Heart left ventricle (tissue), 16 donors: Measurements from ENCODE around the gene C16orf46. TPM values are rescaled to one million over a fixed set of nuclear protein-coding genes. Genes with fewer than 3 reads are reported as not detected.

Experiments used
- ATAC-seq, 4 donors: fragments of 200-7000 bp; cut with Tn5 transposase; one replicate each; pipeline ENCODE4 v1.9.1; 2020 to 2022; ENCODE audit warnings: moderate library complexity in 4 of 4, mild to moderate bottlenecking in 3 of 4, moderate number of reproducible peaks in 1 of 4
- DNase-seq, 5 donors: peaks; one replicate each; pipeline ENCODE4 v3.0.0-alpha.2; 2020
- H3K27ac ChIP-seq, 12 donors: fragments of 200-600 bp; sonication (generic) in 4 of 12; one replicate each; pipeline versions ENCODE4 v1.5.0 to v1.8.0; 2016 to 2022; ENCODE audit warnings: mild to moderate bottlenecking in 2 of 12
- H3K27me3 ChIP-seq, 9 donors: fragments of 200-600 bp; sonication (generic) in 2 of 9; one replicate each; pipeline versions ENCODE4 v1.5.1 to v1.8.0; 2016 to 2022; ENCODE audit warnings: mild to moderate bottlenecking in 3 of 9
- H3K36me3 ChIP-seq, 9 donors: fragments of 200-600 bp; sonication (generic) in 2 of 9; one replicate each; pipeline versions ENCODE4 v1.5.0 to v1.8.0; 2018 to 2022; ENCODE audit warnings: mild to moderate bottlenecking in 2 of 9
- H3K4me1 ChIP-seq, 12 donors: fragments of 200-600 bp; sonication (generic) in 4 of 12; one replicate each; pipeline versions ENCODE4 v1.5.0 to v1.8.0; 2016 to 2022; ENCODE audit warnings: mild to moderate bottlenecking in 3 of 12
- H3K4me3 ChIP-seq, 12 donors: fragments of 200-600 bp; sonication (generic) in 4 of 12; one replicate each; pipeline versions ENCODE4 v1.5.0 to v1.8.0; 2017 to 2022; ENCODE audit warnings: mild to moderate bottlenecking in 9 of 12, moderate library complexity in 4 of 12
- H3K9me3 ChIP-seq, 12 donors: fragments of 200-600 bp; sonication (generic) in 4 of 12; one replicate each; pipeline versions ENCODE4 v1.5.0 to v1.8.0; 2016 to 2022; ENCODE audit warnings: mild to moderate bottlenecking in 1 of 12
- POLR2A ChIP-seq, 2 donors: fragments of 450-650 bp; IDR thresholded peaks; one replicate each; pipeline ENCODE4 v1.6.1; 2017; ENCODE audit warnings: antibody characterized with exemption in 2 of 2, mild to moderate bottlenecking in 2 of 2, moderate library complexity in 2 of 2
- WGBS, 4 donors: extraction: QIAGEN DNeasy Blood & Tissue Kit in 2 of 4; methylation state at CpG; one replicate each; pipeline versions ENCODE4 v1.1.5 to v1.1.7; 2013 to 2018; 5-methylcytosine and 5-hydroxymethylcytosine counted together
- intact Hi-C, 10 donors: fragments of 100-400 bp; cut with DNase I; formaldehyde crosslinking; loops; one replicate each; pipeline versions ENCODE4 v1.11.1 to v1.14.2; 2022
- polyA plus RNA-seq, 2 donors: library from polyadenylated mRNA; stranded (reverse); fragments of 200-250 nt; gene quantifications; one replicate each; pipeline ENCODE4 v1.2.3, GENCODE V29; 2013
- total RNA-seq, 9 donors: library from RNA; depleted of rRNA in 2 of 9; stranded (reverse); fragments of >200 nt in 2 of 9; fragmentation: NEBNext Ultra II Directional in 3 of 9; extraction: Animal tissue kit (Norgen Biotek cat#: 25700) in 3 of 9; gene quantifications; one replicate each; pipeline versions ENCODE4 v1.1.0 to v1.2.4, GENCODE V29; 2016 to 2023
- TF ChIP-seq, protein P1 (sequence below), 12 donors: fragments of 200-600 bp; sonication (generic) in 4 of 12; IDR thresholded peaks; one replicate each; pipeline versions ENCODE4 v1.5.0 to v1.8.0; 2018 to 2022; ENCODE audit warnings: antibody characterized with exemption in 12 of 12, mild to moderate bottlenecking in 5 of 12
- donor health status: ischemic (EF 13 %, LVEDD 7.1; RV severe dilation, severe dysfunction).
- donor health status: healthy with polysubstance abuse.
- donor health status: DM: no; HTN: yes; CAD: no.
- donor health status: DM: no; HTN: no; CAD: no.
- donor health status: ischemic (EF 25% LVEDD 6.9; RV normal size, moderate dysfunction).
- donor health status: ischemic (EF 25% LVEDD 5.7; RV mildly dilated, moderate dysfunction).
- donor health status: healthy.
- donor health status: DM: yes; HTN: yes; CAD: no.
- donor health status: ischemic (EF 35%, LVEDD 5.7; RV mildly dilated, moderate dysfunction).
- donor health status: nonischemic (EF 11% LVEDD 7.7; RV severe dilation, severe dysfunction).
- donor health status: DM: yes; HTN: yes; CAD: no.
- donor health status: PGD.
- donor health status: ischemic (EF 29% LVEDD 5.4; RV normal size, mild dysfunction).
- donor health status: nonischemic (EF 23%, LVEDD 6.1; RV moderate dilation, normal function).

The C16orf46 gene
- total and polyA plus RNA-seq, 11 donors: 0.34 to 1.7 (median 0.84) TPM; not detected in 3

DNA sequence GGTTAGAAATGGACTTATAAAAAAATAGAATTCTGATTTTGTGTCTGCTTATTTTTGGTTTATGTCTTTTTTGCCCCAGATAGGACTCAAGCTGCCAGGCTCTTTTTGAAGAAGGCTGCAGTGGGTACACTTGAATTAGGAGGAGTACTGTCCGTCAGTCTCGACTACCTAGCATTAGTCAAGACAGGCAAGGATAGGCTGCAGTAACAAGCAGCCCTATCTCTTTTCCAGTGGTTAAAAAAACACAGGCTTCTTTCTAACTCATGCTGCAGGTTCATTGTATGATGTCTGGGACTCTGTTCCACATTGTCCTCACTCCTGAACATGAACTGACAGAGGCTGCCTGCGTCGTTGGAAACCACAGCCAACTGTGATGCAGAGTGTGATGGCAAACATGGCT lies 8.0 kb downstream of the C16orf46 start:
- Histone ChIP-seq H3K36me3 (no peaks in the 10 kb centered on the region), H3K4me3 (no peak overlapping the region), H3K27me3 (no peaks in the 10 kb centered on the region), H3K27ac (no peak overlapping the region), H3K4me1 (peaks cover 0 to 8% (median 0%) of the 10 kb centered on the region in 12 donors), H3K9me3 (no peaks in the 10 kb centered on the region)
- intact Hi-C loops: no loop called here
- DNase-seq: no peak
- ATAC-seq: no peak
- no peak for TF ChIP-seq POLR2A (IDR thresholded peaks at IDR 0.05)
- TF ChIP-seq, protein P1, sequence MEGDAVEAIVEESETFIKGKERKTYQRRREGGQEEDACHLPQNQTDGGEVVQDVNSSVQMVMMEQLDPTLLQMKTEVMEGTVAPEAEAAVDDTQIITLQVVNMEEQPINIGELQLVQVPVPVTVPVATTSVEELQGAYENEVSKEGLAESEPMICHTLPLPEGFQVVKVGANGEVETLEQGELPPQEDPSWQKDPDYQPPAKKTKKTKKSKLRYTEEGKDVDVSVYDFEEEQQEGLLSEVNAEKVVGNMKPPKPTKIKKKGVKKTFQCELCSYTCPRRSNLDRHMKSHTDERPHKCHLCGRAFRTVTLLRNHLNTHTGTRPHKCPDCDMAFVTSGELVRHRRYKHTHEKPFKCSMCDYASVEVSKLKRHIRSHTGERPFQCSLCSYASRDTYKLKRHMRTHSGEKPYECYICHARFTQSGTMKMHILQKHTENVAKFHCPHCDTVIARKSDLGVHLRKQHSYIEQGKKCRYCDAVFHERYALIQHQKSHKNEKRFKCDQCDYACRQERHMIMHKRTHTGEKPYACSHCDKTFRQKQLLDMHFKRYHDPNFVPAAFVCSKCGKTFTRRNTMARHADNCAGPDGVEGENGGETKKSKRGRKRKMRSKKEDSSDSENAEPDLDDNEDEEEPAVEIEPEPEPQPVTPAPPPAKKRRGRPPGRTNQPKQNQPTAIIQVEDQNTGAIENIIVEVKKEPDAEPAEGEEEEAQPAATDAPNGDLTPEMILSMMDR (IDR thresholded peaks at IDR 0.05): no peak
- 93 to 98% (median 96%) methylated on average over 4 of the region's 4 CpGs for WGBS, 4 donors

DNA sequence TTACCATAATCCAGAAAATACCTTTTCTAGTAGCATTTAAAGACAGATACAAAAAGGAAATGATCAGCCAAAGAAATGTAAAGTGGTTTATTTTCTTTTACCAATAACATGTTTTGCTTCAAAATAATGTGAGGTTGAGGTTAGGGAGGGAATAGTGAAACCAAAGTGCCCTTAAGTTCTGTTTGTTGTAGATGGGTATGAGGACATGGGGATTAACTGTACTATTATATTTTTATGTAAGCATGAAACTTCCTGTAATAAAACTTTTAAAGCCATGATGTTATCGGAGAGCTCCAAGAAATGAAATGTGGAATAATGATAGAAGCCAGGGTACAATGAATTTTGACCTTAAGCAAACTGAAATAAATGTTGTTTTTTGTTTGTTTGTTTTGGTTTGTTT lies 9.9 kb downstream of the C16orf46 start:
- ATAC-seq (no peak), DNase-seq (no peak)
- H3K27me3 ChIP-seq: no peaks in the 10 kb centered on the region
- TF ChIP-seq, protein P1 (IDR thresholded peaks at IDR 0.05): no peak
- no peak for TF ChIP-seq POLR2A (IDR thresholded peaks at IDR 0.05)
- intact Hi-C loops: no loop called here
- H3K4me3 ChIP-seq: no peak overlapping the region
- H3K27ac ChIP-seq: no peak overlapping the region
- no peaks in the 10 kb centered on the region for H3K9me3 ChIP-seq
- 83 to 94% (median 90%) methylated on average over 1 of the region's 1 CpG for WGBS, 4 donors
- no peaks in the 10 kb centered on the region for H3K36me3 ChIP-seq
- peaks cover 0 to 8% (median 0%) of the 10 kb centered on the region in 12 donors for H3K4me1 ChIP-seq

DNA sequence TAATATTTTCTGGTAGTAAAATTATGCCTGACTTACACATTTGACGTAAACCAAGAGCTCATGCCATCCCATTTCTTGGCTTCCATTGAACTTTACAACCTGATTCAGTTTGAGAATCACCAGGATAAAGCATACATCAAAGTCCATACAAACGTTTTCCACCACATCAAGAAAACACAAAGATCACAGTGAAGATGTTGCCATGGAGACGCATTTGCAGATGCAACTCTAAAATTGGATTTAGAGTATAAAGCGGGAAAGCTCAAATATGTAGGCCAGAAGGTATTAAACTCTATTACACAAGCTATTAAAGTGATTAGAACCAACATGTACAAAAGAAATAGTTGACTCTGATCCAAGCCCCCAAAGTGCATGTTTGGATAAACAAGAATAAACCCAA lies 10.4 kb downstream of the C16orf46 start:
- H3K9me3 ChIP-seq: no peaks in the 10 kb centered on the region
- intact Hi-C loops: no loop called here
- ATAC-seq (no peak), DNase-seq (no peak)
- H3K4me1 ChIP-seq: peaks cover 0 to 8% (median 0%) of the 10 kb centered on the region in 12 donors
- H3K36me3 ChIP-seq: no peaks in the 10 kb centered on the region
- no peak overlapping the region for H3K4me3 ChIP-seq
- 79 to 82% (median 80%) methylated on average over 4 of the region's 4 CpGs for WGBS, 4 donors
- TF ChIP-seq POLR2A (IDR thresholded peaks at IDR 0.05): no peak
- TF ChIP-seq, protein P1 (IDR thresholded peaks at IDR 0.05): no peak
- H3K27me3 ChIP-seq: no peaks in the 10 kb centered on the region
- H3K27ac ChIP-seq: no peak overlapping the region

DNA sequence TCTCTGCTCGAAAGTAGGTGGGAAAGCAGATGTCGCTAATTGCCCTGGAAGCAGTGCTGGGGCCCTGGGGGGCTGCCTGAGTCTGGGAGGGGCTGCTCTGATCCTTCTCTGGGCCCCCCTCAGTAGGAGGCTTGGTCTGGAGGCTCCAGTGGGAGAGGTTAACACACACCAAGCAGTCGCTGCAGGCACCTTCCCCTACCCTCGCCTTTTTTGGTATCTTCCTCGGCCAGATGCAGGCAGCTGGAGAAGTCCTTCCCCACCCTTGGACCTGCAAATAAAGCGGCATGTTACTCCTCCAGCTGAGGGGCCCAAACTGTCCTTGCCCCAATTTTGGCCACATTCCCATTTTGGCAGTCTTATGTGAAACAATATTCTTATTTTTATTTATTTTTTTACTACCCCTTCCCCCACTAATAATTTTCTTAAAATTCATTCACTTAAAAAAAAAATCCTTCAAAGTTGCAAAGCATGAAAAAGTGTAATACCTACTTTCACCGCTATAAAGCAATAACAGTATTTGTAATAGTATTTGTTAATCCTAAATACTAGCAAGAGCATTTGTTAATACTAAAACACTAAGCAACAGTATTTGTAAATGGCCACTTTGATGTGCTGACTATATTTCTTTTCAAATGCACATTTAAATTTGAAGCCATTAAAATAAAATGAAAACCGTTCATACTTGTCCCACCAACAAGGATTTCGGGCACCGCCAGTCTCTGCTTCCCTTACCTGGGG lies 15.0 kb downstream of the C16orf46 start:
- H3K36me3 ChIP-seq: no peaks in the 10 kb centered on the region
- no peaks in the 10 kb centered on the region for H3K4me1 ChIP-seq
- DNase-seq: no peak
- ATAC-seq: no peak
- 85 to 90% (median 89%) methylated on average over 10 of the region's 10 CpGs for WGBS, 4 donors
- intact Hi-C loops: no loop called here
- no peak overlapping the region for H3K27ac ChIP-seq
- no peaks in the 10 kb centered on the region for H3K27me3 ChIP-seq
- TF ChIP-seq, protein P1 (IDR thresholded peaks at IDR 0.05): no peak
- no peak for TF ChIP-seq POLR2A (IDR thresholded peaks at IDR 0.05)
- no peaks in the 10 kb centered on the region for H3K9me3 ChIP-seq
- no peak overlapping the region for H3K4me3 ChIP-seq
